SK-N-MC (cell line): ENCODE results near the gene BORCS6.
"Not testable (repeated sequence)": the region's sequence is repeated elsewhere in the genome, so short reads cannot be mapped to it uniquely, and the experiment has no call there.

Experiments used
- DNase-seq: peaks from one replicate; pipeline ENCODE4 v3.0.0-alpha.2; 2011; ENCODE audit warnings: low read depth, low spot score
- H3K27ac ChIP-seq: fragments of 200-600 bp; sonication (generic); 2 replicates; pipeline ENCODE4 v1.5.1; 2016; ENCODE audit warnings: mixed run types
- H3K36me3 ChIP-seq: fragments of 200-600 bp; sonication (generic); 2 replicates; pipeline ENCODE4 v1.6.1; 2017; ENCODE audit warnings: antibody characterized with exemption, low read length, mixed read lengths; ENCODE audit not compliant: insufficient read depth
- H3K4me3 ChIP-seq: fragments of 200-600 bp; sonication (generic); 2 replicates; pipeline ENCODE4 v1.5.1; 2016
- H3K9ac ChIP-seq: fragments of 200-600 bp; sonication (generic); 2 replicates; pipeline ENCODE4 v1.8.0; 2017; ENCODE audit warnings: mixed run types, mixed read lengths; ENCODE audit not compliant: insufficient read length
- H3K9me3 ChIP-seq: fragments of 200-600 bp; sonication (generic); 2 replicates; pipeline ENCODE4 v1.6.1; 2017; ENCODE audit warnings: low read depth, mild to moderate bottlenecking, antibody characterized with exemption, low read length, moderate library complexity, mixed read lengths
- EZH2 ChIP-seq: fragments of 200-600 bp; sonication (generic); IDR thresholded peaks from one replicate; pipeline ENCODE4 v1.6.1; 2017; ENCODE audit warnings: antibody characterized with exemption
- FOXP2 ChIP-seq: optimal IDR thresholded peaks from 2 replicates; pipeline ENCODE3; 2011; ENCODE audit warnings: mild to moderate bottlenecking, moderate library complexity; ENCODE audit not compliant: insufficient read depth; ENCODE audit errors: extremely low read length, control extremely low read depth
- POLR2AphosphoS5 ChIP-seq: IDR thresholded peaks from 2 replicates; pipeline ENCODE4 v1.6.1; 2012; ENCODE audit warnings: mild to moderate bottlenecking, low read depth, low read length, borderline replicate concordance

The BORCS6 gene

DNA sequence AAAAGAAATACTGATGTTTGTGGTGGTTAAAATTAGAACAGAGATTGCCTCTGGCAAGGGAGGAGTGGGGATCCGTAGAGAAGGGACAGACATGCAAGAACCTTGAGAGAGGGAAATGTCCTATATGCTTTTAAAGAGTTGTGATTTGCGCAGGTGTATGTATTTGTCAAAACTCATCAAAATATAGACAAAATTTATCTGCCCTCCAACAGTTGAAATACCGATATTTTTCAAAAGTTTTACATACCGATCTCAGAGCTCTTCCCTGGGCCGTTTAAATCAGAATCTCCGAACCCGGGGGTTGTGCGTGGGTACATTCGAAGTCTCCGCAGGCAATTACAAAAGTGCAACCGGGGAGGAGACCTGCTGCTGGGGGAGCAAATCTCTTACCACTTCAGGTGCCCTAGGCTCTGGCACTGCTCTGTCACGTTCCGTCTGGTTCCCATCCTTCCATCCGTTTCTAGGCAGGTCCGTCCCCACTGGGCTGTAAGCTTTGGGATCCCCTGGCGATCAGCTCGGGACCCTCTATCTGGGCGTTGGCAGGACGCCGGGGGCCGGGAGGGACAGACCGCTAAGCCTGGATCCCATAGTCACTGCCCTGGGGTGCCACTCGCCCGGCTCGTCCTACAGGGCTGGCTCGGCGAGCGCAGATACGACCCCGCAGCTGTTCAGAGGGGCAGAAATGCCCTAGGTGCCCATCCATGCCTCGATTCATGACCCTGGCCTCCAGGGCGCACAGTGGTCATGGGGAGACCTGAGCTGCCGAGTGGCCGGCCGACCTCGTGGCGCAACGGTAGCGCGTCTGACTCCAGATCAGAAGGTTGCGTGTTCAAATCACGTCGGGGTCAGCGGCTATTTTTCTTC is 4.2 kb downstream of the BORCS6 start:
- H3K27ac ChIP-seq: peak overlapping the region; percentile 98
- H3K9me3 ChIP-seq: no peaks in the 10 kb centered on the region
- no peaks in the 10 kb centered on the region for H3K36me3 ChIP-seq
- no peak for DNase-seq
- H3K9ac ChIP-seq: peak overlapping the region; percentile 73
- TF ChIP-seq FOXP2 (no peak), POLR2AphosphoS5 (no peak), EZH2 (no peak)
- peak overlapping the region; percentile 84 for H3K4me3 ChIP-seq

DNA sequence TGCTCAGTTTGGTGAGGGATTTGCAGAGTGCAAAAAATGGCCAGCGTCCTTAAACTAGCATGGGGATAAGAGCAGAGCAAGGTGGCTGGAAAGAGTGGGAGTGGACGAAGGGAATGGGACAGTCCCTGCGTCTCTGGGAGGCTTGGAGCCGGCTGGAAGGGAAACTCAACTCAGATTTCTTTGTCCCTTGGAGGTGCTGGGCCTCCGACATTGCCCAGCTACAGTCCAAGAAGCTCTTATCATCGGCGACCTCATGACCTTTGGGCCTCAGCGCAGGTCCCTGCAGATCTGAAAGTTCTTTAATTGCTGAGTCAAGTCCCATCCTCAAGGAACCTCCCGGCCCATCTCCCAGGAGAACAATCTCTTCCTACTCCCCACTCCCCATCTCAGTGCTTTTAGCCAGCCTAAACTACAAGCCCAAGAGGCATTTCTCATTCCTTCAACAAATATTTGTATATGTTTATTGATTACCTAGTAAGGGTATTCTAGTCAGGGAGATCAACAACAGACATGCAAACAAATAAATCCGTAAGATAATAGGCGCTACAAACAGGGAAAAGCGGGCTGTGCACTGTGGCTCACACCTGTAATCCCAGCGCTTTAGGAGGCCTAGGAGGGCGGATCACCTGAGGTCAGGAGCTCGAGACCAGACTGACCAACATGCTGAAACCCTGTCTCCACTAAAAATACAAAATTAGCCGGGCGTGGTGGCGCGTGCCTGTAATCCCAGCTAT is 12.8 kb downstream of the BORCS6 start:
- Histone ChIP-seq H3K27ac (no peak overlapping the region), H3K9me3 (no peaks in the 10 kb centered on the region), H3K36me3 (no peaks in the 10 kb centered on the region), H3K9ac (peak overlapping the region; percentile 96), H3K4me3 (peak overlapping the region; percentile 97)
- DNase-seq: no peak
- TF ChIP-seq FOXP2 (no peak), POLR2AphosphoS5 (no peak), EZH2 (no peak)

DNA sequence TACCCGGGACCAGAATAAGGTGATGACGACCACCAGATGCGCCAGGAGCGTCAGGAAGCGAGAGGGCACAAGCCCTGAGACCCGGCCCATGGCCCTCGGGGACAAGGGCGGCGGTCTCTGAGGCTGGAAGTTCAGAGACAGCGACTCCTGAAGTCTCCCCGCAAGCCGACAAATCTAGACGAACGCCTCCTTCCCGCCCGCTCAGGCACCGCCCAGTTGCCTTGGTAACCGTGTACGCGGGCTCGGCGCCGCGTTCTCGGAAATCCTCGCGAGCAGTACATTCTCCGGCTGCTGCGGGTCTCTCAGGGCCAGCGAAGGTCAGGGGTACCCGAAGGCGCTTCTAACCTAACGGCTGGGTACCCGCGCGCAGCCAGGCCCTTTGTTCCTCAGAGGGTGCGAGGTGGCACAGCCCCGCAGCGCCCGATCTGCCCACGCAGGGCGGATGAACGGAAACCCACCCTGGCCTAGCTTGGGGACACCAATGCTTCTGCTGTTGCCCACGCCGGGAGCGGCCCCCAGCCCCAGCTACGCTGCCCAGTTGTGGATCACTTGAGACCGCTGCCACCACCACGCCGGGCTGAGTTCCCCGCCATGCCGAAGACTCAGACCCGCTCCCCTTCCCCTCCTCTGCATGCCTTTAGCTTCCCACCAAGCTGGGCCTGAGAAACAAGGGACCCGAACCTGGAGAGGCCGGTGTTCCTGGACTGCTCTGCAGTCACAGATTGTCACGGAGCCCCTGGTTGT is 13.6 kb downstream of the BORCS6 start, which contains the start of gene TMEM107:
TMEM107 (minus strand) TSS at position 184 of the 744 bp plus-strand sequence; CDS start at position 90, 94 bp downstream.
- Histone ChIP-seq H3K27ac (peak within 1 kb of the TSS; percentile 68; the same call in 1 of the 2 replicates), H3K36me3 (no peaks in the 10 kb centered on the region), H3K4me3 (peak within 1 kb of the TSS; percentile 97), H3K9ac (peak within 1 kb of the TSS; percentile 96), H3K9me3 (no peaks in the 10 kb centered on the region)
- peak; percentile 59; the same call in 1 of the 2 replicates for TF ChIP-seq POLR2AphosphoS5
- TF ChIP-seq FOXP2: no peak
- no peak for TF ChIP-seq EZH2
- no peak for DNase-seq

DNA sequence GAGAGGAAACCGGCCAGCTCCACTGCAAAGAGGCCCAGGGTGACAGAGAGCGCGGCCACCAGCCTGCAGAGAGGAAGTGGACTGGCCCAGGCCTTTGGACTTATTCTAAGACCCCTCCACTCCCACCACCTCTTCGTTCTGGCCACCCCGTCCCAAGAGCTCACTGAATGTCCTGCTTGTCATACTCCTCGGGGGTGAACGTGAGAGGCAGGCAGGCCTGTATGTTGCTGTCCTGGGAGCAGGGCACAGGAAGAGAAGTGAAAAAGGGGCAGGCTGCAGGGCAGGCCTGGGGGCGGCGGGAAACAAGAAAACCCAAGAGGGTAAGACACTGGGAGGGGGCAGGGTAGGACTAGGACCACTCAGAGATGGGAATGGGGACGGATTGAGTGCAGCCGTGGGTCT is 14.2 kb downstream of the BORCS6 start:
- peak overlapping the region; percentile 97 for H3K4me3 ChIP-seq
- no peaks in the 10 kb centered on the region for H3K9me3 ChIP-seq
- DNase-seq: no peak
- TF ChIP-seq FOXP2 (no peak), POLR2AphosphoS5 (no peak), EZH2 (no peak)
- no peak overlapping the region for H3K27ac ChIP-seq
- H3K36me3 ChIP-seq: no peaks in the 10 kb centered on the region
- H3K9ac ChIP-seq: peak overlapping the region; percentile 96

DNA sequence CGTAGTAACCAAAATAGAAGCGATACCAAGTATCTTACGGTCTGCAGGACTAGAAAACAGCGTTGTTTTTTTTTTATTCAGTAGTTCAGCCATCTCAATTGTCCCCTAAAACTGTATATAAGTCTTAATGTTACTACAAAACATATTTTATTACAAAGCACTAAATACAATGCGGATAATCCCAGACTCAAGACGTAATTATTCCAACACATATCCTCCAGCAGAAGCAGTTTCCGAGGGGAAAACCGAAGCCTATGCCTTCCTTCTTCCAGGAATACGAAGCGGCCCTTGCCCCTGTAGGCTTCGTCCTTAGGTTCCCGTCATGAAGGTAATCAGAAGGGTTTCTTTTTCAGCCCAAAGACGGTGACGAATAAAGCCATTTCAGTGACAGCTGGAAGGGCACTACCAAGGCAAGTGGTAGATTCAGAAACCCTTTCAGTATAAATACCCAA is 16.1 kb downstream of the BORCS6 start:
- peak overlapping the region; percentile 80 for H3K4me3 ChIP-seq
- DNase-seq: no peak

DNA sequence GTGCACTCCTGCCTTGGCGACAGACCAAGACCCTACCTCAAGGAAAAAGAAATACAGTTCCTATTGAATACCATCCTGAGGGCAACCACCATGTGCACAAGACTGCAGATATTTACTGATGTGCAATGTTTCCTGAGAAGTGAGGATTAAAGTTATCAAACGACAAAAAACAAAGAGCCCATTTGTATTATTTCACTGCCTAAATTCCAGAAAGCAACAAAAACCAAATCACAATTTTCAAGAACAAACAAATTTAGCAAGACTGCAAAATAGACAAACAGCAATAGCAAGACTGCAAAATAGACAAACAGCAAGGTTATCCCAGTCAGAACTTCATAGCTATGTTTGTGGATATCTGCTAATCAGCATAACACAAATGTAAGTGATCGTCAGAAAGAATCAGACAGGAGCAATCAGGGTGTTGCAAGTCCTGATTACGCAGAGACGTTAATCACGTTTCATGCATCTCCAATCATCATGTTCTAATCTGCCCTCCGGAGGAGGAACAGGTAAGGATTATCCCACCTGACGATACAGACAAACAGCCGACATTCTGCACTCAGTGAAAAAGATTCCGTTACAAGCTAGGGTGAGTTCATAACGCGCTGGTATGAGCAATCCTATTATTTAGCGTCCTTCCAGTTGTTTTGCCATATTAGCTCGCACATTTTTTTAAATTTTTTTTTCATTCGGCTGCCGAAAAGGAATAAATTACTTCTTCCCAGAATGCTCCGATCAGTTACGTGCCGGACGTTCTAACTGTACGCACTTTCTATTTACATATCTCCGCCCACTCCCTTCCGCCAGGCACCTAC is 16.7 kb downstream of the BORCS6 start:
- H3K9ac ChIP-seq: peak overlapping the region; percentile 89
- no peaks in the 10 kb centered on the region for H3K36me3 ChIP-seq
- H3K27ac ChIP-seq: peak overlapping the region; percentile 99
- peak; percentile 100 for TF ChIP-seq POLR2AphosphoS5
- no peak for TF ChIP-seq FOXP2
- DNase-seq: peak; percentile 91
- no peaks in the 10 kb centered on the region for H3K9me3 ChIP-seq
- peak overlapping the region; percentile 80 for H3K4me3 ChIP-seq

More for the DNA sequence above, 16.1 kb downstream of the BORCS6 start:
- H3K36me3 ChIP-seq: no peaks in the 10 kb centered on the region
- no peak for TF ChIP-seq EZH2
- TF ChIP-seq FOXP2: no peak
- no peak for TF ChIP-seq POLR2AphosphoS5
- no peaks in the 10 kb centered on the region for H3K9me3 ChIP-seq
- H3K27ac ChIP-seq: peak overlapping the region; percentile 99
- H3K9ac ChIP-seq: peak overlapping the region; percentile 89

DNA sequence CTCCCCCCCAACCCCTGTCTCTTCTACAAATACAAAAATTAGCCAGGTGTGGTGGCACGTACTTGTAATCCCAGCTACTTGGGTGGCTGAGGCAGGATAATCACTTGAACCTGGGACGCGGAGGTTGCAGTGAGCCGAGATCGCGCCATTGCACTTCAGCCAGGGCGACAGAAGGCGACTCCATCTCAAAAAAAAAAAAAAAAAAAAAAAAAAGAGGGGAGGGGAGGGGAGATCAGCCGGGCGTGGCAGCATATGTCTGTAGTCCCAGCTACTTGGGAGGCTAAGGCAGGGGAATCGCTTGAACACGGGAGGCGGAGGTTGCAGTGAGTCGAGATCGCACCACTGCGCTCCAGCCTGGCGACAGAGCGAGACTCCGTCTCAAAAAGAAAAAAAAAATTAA is 19.8 kb downstream of the BORCS6 start:
- H3K9me3 ChIP-seq, H3K36me3 ChIP-seq, H3K4me3 ChIP-seq, H3K9ac ChIP-seq, DNase-seq, H3K27ac ChIP-seq: not testable (repeated sequence)
